Right renal cortex interstitium (tissue), 3 donors: ENCODE results near the gene SCN2A. TPM values are rescaled to one million over a fixed set of nuclear protein-coding genes. Genes with fewer than 3 reads are reported as not detected.
"Not testable (repeated sequence)": the region's sequence is repeated elsewhere in the genome, so short reads cannot be mapped to it uniquely, and the experiment has no call there.

Experiments
- DNase-seq, 3 donors: peaks; one replicate each; pipeline ENCODE4 v3.0.0-alpha.2; 2013; ENCODE audit warnings: low read depth in 3 of 3, low spot score in 2 of 3
- polyA plus RNA-seq, 3 donors: library from polyadenylated mRNA; unstranded; fragments of 120-200 nt; gene quantifications; one replicate each; pipeline ENCODE4 v1.2.1, GENCODE V29; 2013; ENCODE audit not compliant: insufficient read length in 3 of 3

The SCN2A gene
- polyA plus RNA-seq, 3 donors = 1.7 to 3.5 (median 2.0) TPM

DNA sequence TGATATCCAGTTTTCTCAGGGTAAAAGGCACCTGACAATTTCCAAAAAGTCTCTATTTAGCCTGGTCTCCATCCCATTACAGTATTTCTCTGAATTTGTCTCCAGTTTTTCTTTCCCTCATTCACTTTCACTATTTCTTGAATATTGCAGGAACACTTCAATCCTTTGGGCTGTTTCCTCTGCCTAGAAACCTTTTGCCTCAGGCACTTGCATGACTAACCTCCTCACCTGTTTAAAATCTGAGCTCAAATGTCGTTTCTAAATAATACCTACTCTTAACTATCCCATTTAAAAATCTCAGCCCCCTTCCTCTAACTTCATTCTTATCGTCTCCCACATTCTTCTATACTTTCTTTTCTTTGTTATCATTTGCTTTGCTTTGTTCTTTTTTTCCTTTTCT, 9.0 kb downstream of the SCN2A start:
- no peak for DNase-seq

DNA sequence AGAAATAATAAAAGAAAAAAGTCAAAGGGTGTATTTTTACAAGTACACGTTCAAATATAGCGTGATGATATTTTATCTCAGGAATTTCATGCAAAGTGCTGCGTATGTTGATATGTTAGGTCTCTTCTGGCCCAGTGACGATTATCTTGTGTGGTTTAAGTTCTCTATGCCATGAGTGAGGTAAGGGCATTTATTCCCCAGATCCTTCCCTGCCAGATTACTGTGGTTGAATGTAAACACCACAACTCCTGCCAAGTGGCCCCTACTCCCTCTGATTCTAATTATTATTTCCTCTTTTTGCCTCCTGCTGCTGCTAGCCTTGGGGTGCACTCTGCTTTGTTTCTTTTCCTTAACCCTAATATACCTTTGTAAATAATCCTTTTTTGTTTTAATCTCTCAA, 12.2 kb downstream of the SCN2A start:
- no peak for DNase-seq

DNA sequence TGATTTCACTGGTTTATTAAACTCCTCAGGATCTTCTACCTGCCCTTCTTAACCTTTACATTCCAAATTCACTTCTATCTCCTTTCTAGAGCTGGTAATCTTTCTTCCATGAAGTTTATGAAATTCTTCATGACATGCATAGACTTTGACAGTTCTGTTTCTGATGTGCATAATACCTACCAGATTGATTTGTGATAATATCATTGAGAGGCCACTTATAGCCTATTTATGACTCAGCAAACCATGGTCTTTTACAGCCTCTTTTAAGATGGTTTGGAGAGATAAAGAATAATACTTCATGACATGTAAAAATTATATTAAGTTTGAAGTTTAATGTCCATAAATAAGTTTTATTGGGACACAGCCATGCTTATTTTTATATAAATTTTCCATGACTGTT, 14.0 kb downstream of the SCN2A start:
- DNase-seq = no peak

DNA sequence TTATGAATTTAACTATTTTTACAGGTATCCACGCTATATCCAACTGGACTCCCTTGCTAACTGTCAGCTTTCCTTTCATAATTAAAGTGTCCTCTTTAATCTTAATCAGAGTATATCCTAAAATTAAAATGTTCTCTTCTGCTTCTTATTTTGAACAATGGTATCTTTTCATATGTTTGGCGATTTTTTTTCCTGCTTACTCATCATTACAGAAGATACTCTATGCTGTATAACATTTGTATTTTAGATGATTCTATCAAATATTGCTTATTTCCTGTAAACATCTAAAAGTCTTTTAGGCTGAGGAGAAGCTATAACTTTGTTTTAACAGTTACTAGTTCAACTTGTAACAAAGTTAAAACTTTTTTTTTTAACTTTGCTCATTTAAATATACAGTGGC, 17.4 kb downstream of the SCN2A start:
- no peak for DNase-seq

GRCh38 chr2:165260347-165260746, 21.1 kb downstream of the SCN2A start:
- DNase-seq = not testable (repeated sequence)

- no peak for DNase-seq
Observed at GRCh38 chr2:165268754-165269153, 29.5 kb downstream of the SCN2A start.

DNA sequence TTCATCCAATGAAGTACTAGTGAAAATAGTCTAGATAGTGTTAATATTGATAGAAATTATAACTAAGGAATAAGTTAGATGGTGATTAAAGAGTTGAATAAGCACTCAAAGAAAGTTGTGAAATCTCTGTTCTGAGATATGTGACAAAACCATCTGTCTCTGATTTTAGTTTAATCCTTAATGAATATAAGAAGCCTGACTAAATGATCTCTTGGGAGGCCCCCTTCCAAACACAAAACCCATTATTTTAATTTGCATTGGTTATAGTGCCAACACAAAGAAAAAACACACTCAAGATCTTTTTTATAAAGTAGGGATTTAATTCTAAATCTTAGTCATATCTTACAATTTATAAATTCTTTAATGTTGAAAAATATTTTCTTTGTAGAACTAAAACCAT, 34.0 kb downstream of the SCN2A start:
- no peak for DNase-seq

DNA sequence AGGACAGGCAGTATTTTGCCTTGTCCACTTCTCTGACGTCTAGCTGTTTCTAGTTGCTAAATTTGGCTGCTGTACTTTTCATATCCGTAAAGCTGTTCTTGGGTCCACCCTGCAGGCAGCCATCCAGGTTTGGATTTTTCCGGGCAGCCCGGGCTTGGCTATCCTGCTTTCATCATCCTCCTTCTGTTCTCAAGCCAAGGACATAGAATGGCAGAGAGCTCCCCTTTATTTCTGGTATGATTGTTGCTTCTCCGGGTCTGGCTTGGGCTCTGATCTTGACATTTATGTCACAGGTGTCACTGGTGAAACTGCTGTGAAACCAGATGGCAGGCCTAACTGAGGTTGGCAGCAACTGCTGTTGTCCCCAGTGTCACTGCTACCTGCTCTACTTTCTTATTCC, 35.5 kb downstream of the SCN2A start:
- no peak for DNase-seq

- no peak for DNase-seq
Observed at GRCh38 chr2:165275932-165276331, 36.7 kb downstream of the SCN2A start.

DNA sequence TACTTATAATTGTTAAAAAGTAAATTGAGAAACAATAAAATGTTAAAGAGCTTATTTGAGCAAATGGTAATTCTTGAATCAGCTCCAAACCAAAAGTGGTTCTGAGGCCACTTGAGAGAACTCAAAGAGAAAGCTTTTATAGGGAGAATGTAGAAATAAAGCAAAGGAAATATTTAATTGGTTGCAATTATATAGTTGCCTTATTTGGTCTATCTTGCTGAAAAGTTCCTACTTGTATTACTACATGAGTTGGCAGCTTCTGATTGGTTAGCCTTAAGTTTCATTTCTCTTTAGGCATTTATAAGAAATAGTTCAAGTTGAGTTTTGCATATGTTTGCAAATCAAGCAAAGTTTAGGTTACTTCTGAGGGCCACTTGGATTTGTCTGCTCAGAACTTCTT, 38.1 kb downstream of the SCN2A start:
- DNase-seq = no peak

- no peak for DNase-seq
Observed at GRCh38 chr2:165277860-165278656, 38.8 kb downstream of the SCN2A start.

GRCh38 chr2:165280356-165280755, 41.1 kb downstream of the SCN2A start:
- DNase-seq = no peak

DNA sequence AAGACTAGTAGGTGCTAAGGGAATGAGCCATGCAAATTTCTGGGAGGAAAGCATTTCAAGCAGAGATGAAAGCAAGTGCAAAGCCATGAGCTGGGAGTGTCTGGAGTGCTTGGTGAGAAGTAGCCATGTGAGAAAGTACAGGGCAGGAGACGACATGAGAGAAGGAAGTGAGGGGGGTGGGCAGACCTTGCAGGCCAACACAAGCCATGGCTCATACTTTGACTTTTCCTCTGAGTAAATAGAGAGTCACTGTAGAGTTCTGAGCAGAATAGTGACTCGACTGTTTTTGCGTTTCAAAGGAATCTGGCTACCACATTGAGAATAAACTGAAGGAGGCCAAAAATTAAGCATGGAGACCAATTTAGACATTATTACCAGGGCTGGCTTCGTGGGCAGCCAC, 42.2 kb downstream of the SCN2A start:
- DNase-seq = no peak

DNA sequence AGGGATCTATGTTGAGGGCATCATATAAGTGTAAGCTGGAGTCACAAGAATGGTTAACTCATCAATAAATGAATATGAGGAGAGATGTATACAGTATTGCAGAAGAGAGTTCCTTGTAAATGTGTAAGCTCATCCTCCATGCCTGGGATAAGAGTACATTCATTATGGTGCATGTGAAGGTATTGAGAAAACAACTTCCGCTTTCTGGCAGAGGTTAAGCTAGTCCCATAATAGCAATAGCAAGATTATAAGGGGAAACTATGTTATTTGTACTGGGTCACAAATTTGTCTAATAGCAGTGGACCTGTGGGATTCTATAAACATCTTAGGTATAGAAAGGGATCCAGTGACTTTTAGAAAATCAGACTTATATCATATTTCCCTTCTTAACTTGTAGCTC, 44.1 kb downstream of the SCN2A start:
- no peak for DNase-seq

GRCh38 chr2:165287094-165287778, 48.0 kb downstream of the SCN2A start:
- no peak for DNase-seq

DNA sequence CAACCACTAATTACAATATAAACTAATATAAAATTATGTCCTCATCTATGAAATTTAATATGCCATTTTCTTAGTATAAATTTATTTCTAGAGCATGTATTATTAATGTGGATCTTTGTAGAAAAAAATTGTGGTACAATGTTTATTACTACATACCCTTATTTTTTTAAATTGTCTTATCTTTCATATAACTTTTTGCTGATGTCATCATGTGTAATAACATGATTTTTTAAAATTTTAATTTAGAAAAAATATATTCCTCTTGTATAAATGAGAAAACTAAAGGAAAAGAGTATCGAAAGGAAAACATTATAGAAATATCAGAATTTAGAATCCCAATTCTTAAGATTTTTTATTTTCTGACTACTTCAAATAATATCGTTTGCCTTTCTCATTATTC, 49.9 kb downstream of the SCN2A start:
- no peak for DNase-seq

DNA sequence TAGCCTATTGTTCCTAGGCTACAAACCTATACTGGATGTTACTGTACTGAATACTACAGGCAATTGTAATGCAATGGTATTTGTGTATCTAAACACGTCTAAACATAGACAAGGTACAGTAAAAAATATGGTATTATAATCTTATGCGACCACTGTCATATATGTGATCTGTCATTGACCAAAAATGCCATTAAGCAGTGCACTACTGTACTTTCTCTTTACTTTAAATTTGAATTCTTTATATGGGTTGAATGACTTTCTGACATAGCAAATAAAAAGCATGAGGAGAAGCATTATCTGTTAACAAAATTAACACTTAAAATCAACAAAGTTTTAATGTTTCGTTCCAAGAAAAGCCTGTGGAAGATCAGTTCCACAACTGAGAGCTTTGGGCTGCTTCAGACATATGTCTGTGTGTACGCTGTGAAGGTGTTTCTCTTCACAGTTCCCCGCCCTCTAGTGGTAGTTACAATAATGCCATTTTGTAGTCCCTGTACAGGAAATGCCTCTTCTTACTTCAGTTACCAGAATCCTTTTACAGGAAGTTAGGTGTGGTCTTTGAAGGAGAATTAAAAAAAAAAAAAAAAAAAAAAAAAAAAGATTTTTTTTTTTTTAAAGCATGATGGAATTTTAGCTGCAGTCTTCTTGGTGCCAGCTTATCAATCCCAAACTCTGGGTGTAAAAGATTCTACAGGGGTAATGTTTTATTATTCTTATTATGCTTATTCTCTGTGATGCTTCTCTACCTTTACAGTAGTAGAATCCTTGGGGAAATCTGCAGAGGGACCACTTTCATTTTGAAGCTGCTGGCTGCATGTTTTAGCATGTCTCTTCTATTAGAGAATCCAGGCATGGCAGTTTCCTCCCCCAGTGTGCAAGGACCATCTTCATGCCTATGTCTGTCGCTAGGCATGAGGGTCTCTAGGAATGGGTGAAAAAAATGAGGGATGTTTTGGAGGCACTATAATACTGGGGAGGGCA, 54.5 kb downstream of the SCN2A start:
- DNase-seq = peak; percentile 82 to 85 (median 82)

DNA sequence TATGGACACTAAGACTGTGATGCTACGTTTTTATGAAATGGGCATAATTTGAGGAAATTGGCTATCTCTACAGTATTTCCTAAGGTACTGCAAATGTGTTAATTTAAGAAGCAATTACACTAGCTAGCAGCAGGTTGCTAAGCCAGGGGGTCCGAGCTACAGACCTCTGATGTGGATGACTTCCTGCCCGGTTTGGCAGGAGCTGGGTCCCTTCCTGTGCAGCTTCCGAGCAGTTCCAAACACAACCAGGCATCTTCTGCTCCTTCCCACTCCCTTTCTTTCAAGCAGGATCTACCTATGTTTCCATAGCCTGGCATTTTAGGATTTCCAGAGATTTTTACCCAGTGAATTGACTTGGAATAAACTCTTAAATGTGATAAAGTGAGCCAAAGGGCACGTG, 55.7 kb downstream of the SCN2A start:
- DNase-seq = no peak

DNA sequence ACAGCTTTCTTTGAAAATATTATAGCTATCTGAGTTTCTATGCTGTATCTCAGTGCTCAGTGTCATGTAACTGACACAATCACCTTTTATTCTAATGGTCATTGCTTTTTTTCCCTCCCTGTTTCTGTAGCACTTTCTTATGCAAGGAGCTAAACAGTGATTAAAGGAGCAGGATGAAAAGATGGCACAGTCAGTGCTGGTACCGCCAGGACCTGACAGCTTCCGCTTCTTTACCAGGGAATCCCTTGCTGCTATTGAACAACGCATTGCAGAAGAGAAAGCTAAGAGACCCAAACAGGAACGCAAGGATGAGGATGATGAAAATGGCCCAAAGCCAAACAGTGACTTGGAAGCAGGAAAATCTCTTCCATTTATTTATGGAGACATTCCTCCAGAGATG, 56.4 kb downstream of the SCN2A start:
- no peak for DNase-seq

- no peak for DNase-seq
Observed at GRCh38 chr2:165305391-165306096, 66.3 kb downstream of the SCN2A start.

- DNase-seq = no peak
Observed at GRCh38 chr2:165307317-165307716, 68.1 kb downstream of the SCN2A start.
